Breast epithelium (tissue), 4 donors: Measurements from ENCODE around the gene OPCML. TPM values are rescaled to one million over a fixed set of nuclear protein-coding genes. Genes with fewer than 3 reads are reported as not detected.

Source experiments
- DNase-seq, 2 donors: peaks; one replicate each; pipeline ENCODE4 v3.0.0-alpha.2; 2019; ENCODE audit warnings: low spot score in 2 of 2
- H3K27ac ChIP-seq, 2 donors: fragments of 200-600 bp; sonication (generic) in 1 of 2; one replicate each; pipeline ENCODE4 v1.5.1; 2016 to 2019; ENCODE audit warnings: mild to moderate bottlenecking in 1 of 2
- H3K27me3 ChIP-seq, 2 donors: fragments of 200-600 bp; sonication (generic) in 1 of 2; one replicate each; pipeline versions ENCODE4 v1.5.1 to v1.6.0; 2017 to 2019; ENCODE audit warnings: control low read depth in 1 of 2, mild to moderate bottlenecking in 1 of 2
- H3K36me3 ChIP-seq: fragments of 200-600 bp; one replicate; pipeline ENCODE4 v1.5.1; 2019
- H3K4me1 ChIP-seq, 2 donors: fragments of 200-600 bp; sonication (generic); one replicate each; pipeline ENCODE4 v1.5.1; 2016 to 2019; ENCODE audit warnings: control low read depth in 1 of 2
- H3K4me3 ChIP-seq, 3 donors: fragments of 200-600 bp; sonication (generic); 1 replicate in 2 of 3; 2 replicates in 1 of 3; pipeline ENCODE4 v1.5.1; 2016 to 2019; ENCODE audit warnings: mild to moderate bottlenecking in 3 of 3, moderate library complexity in 2 of 3
- H3K9me3 ChIP-seq, 2 donors: fragments of 200-600 bp; sonication (generic) in 1 of 2; one replicate each; pipeline ENCODE4 v1.5.1; 2016 to 2019; ENCODE audit warnings: control low read depth in 1 of 2
- POLR2A ChIP-seq: fragments of 450-650 bp; IDR thresholded peaks from one replicate; pipeline ENCODE4 v1.6.1; 2016; ENCODE audit warnings: antibody characterized with exemption, mild to moderate bottlenecking, moderate library complexity
- POLR2AphosphoS5 ChIP-seq, 3 donors: sonication (generic); formaldehyde crosslinking; IDR thresholded peaks; one replicate each; pipeline ENCODE4 v1.6.1; 2017; ENCODE audit warnings: antibody characterized with exemption in 3 of 3
- intact Hi-C: fragments of 100-400 bp; cut with DNase I; formaldehyde crosslinking; loops from one replicate; pipeline ENCODE4 v1.15.1; 2023; ENCODE audit warnings: low total_unique reads
- total RNA-seq, 3 donors: library from RNA; depleted of rRNA; stranded (reverse); fragments of >200 nt; gene quantifications; one replicate each; pipeline ENCODE4 v1.1.0, GENCODE V29; 2016
- TF ChIP-seq, protein P1 (sequence below), 3 donors: fragments of 450-650 bp; IDR thresholded peaks; one replicate each; pipeline ENCODE4 v1.5.1; 2016 to 2017; ENCODE audit warnings: antibody characterized with exemption in 3 of 3, mild to moderate bottlenecking in 3 of 3, moderate library complexity in 3 of 3

The OPCML gene
- total RNA-seq, 3 donors from 2014 or later: not detected

DNA sequence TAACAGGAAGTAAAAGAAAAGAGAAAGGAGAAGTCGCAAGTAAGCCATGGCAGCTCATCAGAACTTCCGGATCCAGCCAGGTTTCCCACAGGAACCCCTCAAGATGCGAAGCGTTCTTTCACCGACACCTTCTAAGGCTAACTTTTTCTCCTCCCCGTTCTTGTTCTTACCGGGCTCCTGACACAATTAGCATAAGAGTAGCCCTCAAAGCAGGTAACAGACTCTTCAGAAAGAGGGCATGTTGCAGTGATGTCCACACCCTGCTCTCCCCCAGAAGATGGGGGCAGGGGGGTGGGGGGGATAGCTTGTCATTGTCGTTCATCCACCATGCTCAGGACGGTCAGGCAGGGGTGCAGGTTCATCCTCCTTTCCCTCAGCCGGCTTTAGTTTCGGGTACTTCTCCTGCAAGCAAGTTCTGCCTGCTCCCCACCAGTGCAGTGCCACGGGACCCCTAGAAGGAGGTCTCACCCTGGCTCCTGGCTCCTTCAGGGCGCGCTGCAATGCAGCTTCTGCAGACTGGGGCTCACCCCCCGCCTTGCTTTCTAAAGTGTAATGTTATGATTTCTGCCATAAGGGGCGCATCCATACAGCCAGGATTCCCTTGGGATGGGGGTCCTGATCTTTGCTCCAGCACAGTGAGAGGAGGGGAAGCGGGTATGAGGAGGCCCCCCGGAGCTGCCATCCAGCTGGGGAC is 2.3 kb downstream of the OPCML start:
- H3K9me3 ChIP-seq: no peaks in the 10 kb centered on the region
- peaks cover 0 to 42% of the 10 kb centered on the region in 2 donors for H3K27me3 ChIP-seq
- intact Hi-C loops: no loop called here
- no peaks in the 10 kb centered on the region for H3K36me3 ChIP-seq
- TF ChIP-seq, protein P1, sequence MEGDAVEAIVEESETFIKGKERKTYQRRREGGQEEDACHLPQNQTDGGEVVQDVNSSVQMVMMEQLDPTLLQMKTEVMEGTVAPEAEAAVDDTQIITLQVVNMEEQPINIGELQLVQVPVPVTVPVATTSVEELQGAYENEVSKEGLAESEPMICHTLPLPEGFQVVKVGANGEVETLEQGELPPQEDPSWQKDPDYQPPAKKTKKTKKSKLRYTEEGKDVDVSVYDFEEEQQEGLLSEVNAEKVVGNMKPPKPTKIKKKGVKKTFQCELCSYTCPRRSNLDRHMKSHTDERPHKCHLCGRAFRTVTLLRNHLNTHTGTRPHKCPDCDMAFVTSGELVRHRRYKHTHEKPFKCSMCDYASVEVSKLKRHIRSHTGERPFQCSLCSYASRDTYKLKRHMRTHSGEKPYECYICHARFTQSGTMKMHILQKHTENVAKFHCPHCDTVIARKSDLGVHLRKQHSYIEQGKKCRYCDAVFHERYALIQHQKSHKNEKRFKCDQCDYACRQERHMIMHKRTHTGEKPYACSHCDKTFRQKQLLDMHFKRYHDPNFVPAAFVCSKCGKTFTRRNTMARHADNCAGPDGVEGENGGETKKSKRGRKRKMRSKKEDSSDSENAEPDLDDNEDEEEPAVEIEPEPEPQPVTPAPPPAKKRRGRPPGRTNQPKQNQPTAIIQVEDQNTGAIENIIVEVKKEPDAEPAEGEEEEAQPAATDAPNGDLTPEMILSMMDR (IDR thresholded peaks at IDR 0.05): no peak
- TF ChIP-seq POLR2AphosphoS5 (IDR thresholded peaks at IDR 0.05) (no peak), POLR2A (no peak)
- H3K27ac ChIP-seq: no peak overlapping the region
- no peak for DNase-seq
- no peak overlapping the region for H3K4me3 ChIP-seq
- no peaks in the 10 kb centered on the region for H3K4me1 ChIP-seq

DNA sequence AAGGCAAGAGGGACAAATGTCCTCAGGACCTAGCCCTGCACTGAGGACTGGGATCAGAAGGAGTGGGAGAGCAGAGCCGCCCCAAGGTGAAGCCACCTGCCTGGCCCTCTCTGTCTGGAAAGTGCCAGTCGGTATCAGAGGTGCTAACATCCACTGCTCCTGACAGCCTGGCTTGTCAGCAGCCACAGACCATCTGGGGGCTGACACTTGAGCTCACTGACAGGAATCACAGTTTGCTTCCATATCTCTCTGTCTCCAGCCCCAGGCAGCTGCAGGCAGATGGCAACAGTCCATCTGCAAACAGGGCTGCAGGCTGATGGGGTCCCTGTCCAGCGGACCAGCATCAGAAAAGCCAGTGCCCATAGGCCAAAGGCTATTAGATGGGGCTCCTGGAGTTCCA is 5.5 kb downstream of the OPCML start:
- Histone ChIP-seq H3K36me3 (no peaks in the 10 kb centered on the region), H3K4me1 (no peaks in the 10 kb centered on the region), H3K27ac (no peak overlapping the region), H3K4me3 (no peak overlapping the region), H3K9me3 (no peaks in the 10 kb centered on the region), H3K27me3 (peaks cover 0 to 26% of the 10 kb centered on the region in 2 donors)
- TF ChIP-seq POLR2AphosphoS5 (IDR thresholded peaks at IDR 0.05) (no peak), POLR2A (no peak)
- TF ChIP-seq, protein P1 (IDR thresholded peaks at IDR 0.05): no peak
- no peak for DNase-seq
- intact Hi-C loops: no loop called here

DNA sequence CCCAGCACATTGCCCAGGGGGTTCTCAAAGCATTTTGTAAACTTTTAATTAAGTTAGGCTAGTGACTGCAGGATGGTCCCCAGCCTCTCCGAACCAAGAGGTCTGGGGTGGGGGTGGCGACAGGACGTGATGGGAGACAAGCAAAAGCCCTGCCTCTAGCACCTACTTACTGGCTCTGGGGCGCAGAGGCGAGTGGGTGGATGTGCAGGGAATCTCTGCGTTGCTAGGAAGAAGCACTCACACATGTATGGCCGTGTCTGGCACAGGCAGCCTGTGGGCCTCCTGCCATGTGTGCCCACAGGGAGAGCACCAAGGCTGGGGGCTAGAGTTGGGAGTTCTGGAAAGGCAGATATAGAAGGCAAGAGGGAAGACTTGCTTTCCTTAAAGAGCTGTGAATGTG is 6.3 kb downstream of the OPCML start:
- Histone ChIP-seq H3K4me3 (no peak overlapping the region), H3K4me1 (no peaks in the 10 kb centered on the region), H3K9me3 (no peaks in the 10 kb centered on the region), H3K36me3 (no peaks in the 10 kb centered on the region), H3K27me3 (peaks cover 0 to 18% of the 10 kb centered on the region in 2 donors), H3K27ac (no peak overlapping the region)
- intact Hi-C loops: no loop called here
- TF ChIP-seq, protein P1 (IDR thresholded peaks at IDR 0.05): no peak
- TF ChIP-seq POLR2A (no peak), POLR2AphosphoS5 (IDR thresholded peaks at IDR 0.05) (no peak)
- no peak for DNase-seq

DNA sequence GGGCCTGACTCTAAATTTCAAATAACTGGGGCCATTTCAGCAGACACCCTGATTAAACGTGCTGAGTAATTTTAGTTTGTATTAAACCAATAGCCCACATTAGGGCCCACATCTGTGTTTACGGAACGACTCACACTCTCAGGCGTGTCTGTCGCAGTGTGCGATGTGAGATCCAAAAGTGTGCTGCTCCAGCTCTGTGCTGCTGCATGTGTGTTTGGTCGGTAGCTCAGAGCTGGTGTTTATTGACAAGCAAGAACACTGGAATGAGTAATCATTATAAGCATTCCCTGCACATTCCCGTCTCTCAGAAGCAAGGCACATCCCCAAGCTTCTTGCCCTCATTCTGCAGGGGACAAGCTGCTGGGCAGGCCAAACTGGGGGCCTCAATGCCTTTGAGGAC is 7.8 kb downstream of the OPCML start:
- Histone ChIP-seq H3K9me3 (no peaks in the 10 kb centered on the region), H3K27me3 (peaks cover 0 to 6% of the 10 kb centered on the region in 2 donors), H3K27ac (no peak overlapping the region), H3K4me3 (no peak overlapping the region), H3K36me3 (no peaks in the 10 kb centered on the region), H3K4me1 (no peaks in the 10 kb centered on the region)
- TF ChIP-seq, protein P1 (IDR thresholded peaks at IDR 0.05): no peak
- no peak for TF ChIP-seq POLR2AphosphoS5 (IDR thresholded peaks at IDR 0.05)
- no peak for DNase-seq
- intact Hi-C loops: no loop called here

DNA sequence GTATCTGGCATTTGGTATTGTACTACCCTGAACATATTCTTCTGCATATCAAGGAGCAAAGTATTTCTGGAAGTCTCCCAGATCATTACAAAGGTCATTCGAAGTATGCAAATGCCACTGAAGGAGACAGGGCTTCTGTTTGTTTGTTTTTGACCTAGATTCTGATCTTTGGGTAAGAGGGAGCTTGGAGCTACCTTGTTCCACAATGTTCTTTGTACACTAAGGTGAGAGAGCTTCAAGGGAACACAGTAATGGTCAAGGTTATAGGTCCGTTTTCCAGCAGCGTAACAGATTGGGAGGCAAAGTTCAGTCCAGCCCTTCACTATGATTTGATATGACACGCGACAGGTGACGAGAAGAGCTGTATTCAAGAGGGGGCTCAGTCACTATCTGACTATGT is 10.0 kb downstream of the OPCML start:
- no peak for DNase-seq
- intact Hi-C loops: no loop called here
- no peak for TF ChIP-seq POLR2A
- TF ChIP-seq, protein P1 (IDR thresholded peaks at IDR 0.05): no peak
- TF ChIP-seq POLR2AphosphoS5 (IDR thresholded peaks at IDR 0.05): no peak

More for the DNA sequence above, 10.0 kb downstream of the OPCML start:
- H3K4me1 ChIP-seq: no peaks in the 10 kb centered on the region
- H3K9me3 ChIP-seq: no peaks in the 10 kb centered on the region
- no peaks in the 10 kb centered on the region for H3K36me3 ChIP-seq
- H3K4me3 ChIP-seq: no peak overlapping the region
- H3K27ac ChIP-seq: no peak overlapping the region
- no peaks in the 10 kb centered on the region for H3K27me3 ChIP-seq
